ENCODE measurements around the gene CAMSAP1.

GRCh38 chr9:135813671-135814290 is 93.6 kb downstream of the CAMSAP1 start:
- TF ChIP-seq CTCF (conservative IDR thresholded peaks at IDR 0.05) (no peak), ZFX (IDR thresholded peaks at IDR 0.05) (no peak)

All from C4-2B (cell line).